Nucleus accumbens (tissue), 56 donors: ENCODE results near the gene MLH3.

Source experiments
- DNase-seq, 56 donors: peaks; one replicate each; lab custom pipeline; 2025; lab: John Stamatoyannopoulos, UW

Gene MLH3

DNA sequence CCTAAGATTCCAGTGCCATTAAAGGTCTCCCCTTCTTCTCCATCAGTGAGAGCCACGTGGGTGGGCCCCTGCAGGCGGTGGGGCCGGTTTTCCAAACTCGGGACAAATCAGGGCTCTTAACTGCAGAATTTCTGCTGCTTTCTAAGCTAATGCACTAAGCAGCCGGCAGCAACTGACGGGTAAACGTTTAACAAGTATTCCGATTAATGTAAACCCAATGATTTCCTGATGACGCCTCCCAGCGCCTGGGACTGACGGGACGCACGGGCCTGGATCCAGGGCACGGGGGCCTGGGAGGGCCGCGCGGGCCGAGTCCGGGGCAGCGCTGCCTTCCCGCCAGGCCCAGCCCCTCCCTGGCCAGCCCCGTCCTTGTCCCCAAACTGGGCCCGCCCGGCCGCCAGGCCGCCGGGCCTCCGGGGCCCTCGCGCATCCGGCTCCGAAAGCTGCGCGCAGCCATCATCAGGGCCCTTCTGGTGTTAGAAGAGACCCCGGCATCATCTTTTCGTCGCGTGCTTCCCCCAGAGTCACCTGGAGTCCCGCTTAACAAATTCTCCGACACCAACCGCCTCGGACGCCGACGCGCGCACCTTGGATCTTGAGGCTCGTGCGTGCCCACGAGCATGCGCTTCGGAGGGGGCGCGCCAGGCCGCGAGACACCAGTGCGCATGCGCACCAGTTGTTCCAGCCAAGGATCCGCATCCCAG is at the start of gene MLH3:
MLH3 (minus strand) TSS at position 616 of the 704 bp plus-strand sequence. CDS start 1,812 bp downstream, outside the sequence.
- peak in 55 of 56 donors; percentile 4 to 89 (median 71) for DNase-seq

DNA sequence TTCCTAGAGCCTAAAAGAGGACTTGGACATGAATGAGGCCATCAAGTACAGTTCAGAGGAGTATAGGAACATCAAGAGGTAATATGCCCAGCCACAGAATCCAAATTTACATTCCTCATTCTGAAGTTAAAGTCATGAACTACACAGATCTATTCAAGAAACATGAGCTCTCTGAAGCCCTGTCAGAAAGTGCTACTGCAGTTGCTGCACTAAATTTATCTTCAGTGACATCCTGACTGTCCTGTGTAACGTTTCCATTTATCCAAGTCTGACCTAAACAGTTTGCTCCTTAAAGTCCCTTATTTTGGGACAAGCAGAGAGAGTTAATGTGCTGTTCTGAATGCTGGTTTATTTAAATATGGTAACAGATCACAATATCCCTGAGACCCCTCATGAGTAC is 47.4 kb upstream of the MLH3 start:
- no peak for DNase-seq

DNA sequence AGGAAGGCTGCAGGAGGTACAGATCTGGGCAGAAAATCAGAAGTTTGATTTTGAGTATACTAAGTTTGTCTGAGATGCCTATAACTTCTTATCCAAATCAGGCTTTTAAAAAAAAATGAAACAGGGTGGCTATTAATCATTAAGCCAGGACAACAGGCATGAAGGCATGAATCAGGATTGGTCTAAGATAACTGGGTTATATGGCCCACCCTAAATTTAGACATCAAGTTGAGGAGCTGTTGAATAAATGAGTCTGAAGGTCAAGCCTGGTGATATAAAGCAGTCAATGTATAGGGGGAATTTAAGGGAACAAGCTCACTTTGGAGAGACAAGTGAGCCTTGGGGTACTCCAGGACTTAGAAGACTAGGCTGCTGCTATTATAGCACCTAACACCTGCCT is 46.9 kb upstream of the MLH3 start:
- DNase-seq = no peak

DNA sequence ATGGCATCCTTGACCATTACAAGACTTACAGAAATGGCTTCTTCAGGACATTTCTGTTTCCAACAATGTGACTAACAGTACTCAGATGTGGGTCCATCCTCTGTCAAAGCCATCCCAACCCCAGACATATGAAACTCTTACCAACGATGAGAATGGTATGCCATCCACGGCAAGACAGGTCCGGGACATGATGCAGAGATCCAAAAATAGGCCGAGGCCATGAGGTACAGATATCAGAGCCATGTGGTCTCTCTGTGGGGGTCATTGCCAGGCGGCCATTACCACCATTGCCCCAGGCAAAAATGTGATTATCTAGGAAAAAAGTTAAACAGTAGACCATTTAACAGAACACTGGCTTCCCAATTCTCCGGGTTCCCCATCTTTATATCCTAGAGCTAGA is 45.7 kb upstream of the MLH3 start:
- DNase-seq = no peak

DNA sequence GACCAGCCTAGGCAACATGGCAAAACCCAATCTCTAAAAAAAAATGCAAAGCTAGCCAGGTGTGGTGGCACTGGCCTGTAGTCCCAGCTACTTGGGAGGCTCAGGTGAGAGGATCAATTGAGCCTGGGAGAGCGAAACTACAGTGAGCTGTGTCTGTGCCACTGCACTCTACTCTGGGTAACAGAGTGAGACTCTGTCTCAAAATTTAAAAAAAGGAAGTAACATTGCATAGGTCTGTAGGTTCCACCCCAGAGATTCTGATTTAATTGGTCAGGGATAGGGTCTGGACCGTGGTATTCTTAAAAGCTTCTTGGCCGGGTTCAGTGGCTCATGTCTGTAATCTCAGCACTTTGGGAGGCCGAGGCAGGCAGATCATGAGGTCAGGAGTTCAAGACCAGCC is 44.4 kb upstream of the MLH3 start:
- no peak for DNase-seq

DNA sequence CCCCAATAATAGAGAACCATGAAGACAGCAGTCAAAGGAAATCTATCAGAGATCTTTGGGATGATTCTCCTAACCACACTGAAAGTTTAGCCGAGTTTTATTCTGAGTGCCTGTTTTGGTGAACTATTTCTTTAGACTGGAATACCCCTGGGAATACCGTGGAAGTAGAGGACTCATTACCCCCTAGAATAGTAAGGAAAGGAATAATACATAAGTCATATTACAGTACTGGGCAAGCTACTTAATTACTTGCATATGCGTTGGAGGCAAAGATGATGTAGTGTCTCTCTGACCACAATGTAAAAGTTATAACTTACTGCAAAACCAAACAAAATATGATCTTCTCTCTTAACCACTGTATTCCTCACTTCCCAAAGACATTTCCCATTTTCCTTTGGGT is 43.6 kb upstream of the MLH3 start:
- DNase-seq = no peak

DNA sequence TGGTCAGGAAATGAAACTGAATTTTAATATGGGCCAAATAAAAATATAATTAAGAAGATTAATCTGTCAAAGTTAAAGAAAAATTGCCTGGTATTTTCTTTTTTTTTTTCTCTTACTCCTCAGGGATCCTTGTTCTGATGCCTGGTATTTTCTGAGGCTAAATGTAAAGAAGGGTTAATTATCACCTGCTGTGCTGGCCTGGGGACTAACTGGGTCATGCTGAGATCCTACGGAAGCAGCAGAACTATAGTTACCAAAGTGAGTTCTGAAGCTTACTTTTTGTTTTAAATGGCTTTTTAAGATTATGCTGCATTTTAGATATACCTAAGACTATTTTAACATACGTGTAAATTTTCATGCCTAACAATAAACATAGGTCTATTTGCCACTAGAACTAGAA is 41.4 kb upstream of the MLH3 start:
- DNase-seq = no peak

DNA sequence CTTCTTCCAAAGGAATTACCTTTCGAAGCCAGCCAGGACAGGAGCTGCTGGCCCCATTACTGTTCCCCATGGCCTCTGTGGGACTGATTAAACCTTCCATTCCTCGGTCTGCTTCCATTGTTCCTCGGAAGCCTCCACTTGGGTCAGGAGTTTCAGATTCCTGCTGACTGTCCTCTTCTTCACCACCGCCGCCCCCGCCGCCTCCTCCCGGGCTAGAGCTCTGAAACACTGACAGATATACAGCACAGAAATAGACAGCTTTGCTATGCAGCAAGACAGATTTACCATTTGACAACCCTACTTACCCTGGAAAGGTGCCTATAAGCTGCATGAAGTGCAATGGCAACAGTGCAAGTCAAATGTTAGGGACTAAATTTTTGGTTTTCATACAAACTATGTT is 40.0 kb upstream of the MLH3 start:
- DNase-seq = no peak

DNA sequence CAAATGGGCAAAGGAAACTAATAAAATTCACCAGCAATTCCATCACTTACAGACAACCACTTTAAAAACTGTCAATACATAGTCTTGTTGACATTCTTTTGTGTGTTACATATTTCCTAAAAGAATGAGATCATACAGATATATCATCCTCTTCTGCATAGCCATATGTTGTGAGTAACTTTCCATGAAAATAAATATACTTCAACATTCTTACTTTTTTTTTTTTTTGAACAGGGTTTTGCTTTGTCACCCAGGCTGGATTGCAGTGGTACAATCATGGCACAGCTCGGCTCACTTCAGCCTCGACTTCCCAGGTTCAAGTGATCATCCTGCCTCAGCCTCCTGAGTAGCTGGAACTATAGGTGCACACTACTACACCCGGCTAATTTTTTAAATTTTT is 39.1 kb upstream of the MLH3 start:
- DNase-seq = no peak

DNA sequence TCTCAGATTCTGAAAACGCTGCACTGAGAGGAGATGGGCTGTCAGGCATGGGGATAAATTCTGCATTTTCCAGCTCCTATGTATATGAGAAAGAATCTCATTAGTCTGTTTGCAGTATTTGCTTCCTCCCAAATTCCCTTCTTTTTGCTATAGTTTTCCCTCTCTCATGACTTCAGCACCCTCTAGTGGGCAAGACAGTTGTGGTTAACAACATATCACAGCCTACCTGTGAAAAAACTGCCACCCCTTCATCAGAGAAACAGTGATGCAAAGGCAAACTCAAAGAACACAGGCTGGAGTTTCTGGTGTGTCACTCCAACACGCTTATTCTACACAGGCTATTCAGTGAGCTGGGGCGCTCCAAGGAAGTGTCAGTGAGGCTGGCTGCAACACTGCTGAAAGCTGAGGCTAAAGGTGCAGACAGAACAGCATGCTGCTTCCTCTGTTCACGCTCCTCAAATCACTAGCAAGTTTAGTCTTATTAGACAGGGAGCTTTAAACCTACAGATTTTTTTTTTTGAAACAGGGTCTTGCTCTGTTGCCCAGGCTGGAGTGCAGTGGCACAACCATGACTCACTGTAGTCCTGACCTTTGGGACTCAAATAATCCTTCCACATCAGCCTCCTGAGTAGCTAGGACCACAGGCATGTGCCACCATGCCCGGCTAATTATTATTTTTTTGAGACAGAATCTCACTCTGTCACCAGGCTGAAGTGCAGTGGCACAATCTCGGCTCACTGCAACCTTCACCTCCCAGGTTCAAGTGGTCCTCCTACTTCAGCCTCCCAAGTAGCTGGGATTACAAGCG is 37.5 kb upstream of the MLH3 start:
- peak in 28 of 56 donors; percentile 4 to 57 (median 16) for DNase-seq

DNA sequence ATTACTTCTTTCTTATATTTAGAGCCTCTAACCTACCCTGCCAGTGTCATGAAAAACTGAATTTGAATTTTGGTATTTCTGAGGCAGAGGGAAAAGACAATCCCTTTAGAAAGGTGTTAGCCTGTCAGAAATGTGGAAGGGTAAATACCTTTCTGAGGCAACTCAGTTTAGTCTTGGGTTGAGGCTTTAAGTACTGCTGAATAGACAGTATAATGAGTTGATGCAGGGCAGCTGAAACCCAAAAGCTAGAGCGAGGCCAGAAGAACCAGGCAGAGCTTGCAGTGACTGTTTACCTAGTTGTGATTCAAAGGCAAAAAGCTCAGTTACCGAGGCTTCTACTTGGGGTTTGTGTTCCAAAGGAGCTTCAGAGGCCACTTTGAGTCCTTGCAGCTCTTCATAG is 36.9 kb upstream of the MLH3 start:
- no peak for DNase-seq

DNA sequence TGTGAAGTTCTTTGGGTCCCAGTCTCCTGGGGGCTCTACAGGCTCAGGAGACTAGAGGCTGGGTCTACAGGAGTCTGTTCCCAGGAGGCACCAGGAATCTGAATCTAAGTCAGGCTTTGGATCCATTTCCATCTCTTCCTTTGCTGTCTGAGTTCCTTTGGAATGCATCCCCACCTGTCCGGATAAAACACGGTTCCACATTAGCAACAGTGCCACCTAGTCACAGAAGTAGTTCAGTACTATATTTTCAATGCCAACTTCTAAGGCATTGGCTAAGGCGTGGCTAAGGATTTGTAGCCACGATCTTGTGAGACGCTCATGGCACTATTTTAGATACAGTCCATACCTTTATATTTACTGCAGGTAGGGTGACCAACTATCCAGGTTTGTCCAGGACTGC is 33.2 kb upstream of the MLH3 start:
- peak in 1 of 56 donors; percentile 13 for DNase-seq

DNA sequence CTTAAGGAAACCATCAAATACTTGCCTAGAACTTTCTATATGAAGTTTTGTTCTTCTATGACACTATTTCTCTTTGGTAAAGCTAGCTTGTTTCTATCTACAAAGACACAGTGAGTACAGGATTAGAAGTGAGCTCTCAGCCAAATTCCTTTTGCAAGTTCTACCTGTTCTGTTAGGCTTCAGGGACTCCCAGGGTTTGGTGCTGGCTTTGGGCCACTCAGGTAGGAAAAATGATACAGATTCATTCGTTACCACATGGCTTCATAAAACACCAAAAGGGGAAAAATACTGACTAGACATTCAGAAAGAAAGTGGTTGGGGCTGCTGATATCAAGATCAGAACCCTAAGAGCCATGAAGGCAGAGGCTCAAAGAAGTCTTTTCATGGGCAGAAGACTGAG is 32.0 kb upstream of the MLH3 start:
- no peak for DNase-seq

DNA sequence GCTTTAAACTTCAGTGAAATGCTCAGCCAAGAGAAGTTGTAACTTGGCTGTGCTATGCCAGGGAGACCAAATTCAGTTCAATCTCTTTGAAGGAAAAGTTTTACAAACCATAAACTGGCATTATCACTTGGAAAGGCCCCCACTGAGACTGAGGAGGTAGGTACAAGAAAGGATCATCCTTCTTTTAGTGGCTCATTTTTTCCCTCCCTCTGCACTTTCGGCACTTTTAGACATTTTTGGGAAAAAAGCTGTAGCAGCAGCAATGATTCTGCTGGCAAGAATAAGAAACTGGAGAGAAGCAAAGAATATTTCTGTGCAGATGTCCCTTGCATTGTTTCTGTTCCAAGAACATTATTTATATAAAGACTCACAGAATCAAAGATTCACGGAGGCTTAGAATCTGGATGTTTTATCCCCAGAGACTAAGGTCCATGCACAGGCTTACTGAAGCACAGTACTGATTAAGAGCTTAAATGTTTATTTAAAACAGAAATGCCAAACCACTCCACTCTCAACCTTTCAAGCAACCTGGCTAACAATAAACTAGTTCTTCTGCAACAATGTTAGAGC is 30.5 kb upstream of the MLH3 start:
- DNase-seq = no peak

DNA sequence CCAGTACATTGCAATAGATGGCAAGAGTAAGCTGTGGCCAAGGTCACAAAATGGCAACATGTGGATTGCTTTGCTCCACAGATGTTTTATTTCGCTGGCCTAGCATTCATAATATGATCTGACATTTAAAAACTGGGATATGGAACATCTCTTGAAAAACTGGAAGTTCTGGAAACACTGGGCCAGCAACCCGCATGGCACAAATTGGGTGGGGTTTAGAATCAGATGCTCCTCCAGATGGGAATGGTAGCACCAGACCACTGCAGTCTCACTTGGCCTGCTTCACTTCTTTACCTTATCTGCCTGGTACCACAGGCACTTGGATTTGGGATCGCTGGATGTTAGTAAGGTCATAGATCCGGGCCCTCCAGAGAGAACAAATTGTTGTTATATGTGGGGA is 28.3 kb upstream of the MLH3 start:
- DNase-seq = no peak

DNA sequence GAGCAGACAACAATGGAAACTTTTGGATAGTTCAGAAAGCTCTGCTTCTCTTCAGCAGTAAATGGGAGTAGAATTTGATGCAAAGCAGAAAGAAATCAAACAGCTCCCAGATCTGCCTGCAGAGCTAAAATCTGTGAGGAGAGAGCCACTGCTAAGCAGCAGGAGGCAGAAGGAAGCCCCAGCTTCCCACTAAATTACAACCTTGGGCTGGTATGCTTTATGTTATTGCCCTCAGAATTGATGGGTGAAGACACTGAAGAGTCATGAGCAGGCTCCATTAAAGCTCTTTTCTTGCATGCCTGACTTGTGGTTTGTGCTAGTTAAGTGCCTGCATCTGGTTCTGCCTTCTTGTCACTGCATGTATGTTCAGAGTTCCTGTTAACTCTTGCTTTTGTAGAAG is 26.5 kb upstream of the MLH3 start:
- no peak for DNase-seq

DNA sequence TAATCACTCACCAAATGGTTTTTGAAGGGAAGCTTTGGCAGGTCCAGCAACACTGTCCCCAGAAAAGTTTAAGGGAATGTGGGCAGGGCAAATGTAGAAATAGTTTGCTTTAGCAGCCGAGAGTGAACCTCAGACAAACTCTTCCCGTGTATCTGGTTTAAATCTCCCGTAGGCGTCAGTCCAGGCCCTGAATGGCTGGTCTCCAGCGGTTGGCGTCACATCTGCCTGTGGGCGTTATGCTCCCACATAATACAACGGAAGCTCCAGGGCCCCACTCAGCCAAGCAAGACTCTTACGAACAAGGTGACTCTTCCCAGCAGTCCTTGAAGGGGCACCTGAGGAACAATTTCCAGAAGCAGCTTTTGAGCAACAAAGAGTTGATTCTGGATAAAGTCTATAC is 19.1 kb upstream of the MLH3 start:
- DNase-seq = no peak

DNA sequence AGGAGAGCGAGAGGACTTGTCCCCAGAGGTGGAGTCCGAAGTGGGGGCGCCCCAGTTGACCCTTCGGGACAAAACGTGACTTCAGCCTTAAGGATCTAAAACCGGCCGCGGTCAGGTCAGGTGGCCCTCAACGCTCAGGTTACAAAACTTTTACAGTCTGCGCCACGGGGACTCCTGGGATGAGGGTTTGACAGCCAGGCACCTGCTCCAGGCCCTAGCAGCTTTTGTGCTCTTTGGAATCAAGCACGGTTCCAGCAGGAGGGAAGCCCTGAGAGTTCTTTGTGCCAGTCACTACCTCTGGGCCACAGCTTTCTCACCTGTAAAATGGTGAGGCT is 18.5 kb upstream of the MLH3 start:
- peak in 1 of 56 donors; percentile 42 for DNase-seq

DNA sequence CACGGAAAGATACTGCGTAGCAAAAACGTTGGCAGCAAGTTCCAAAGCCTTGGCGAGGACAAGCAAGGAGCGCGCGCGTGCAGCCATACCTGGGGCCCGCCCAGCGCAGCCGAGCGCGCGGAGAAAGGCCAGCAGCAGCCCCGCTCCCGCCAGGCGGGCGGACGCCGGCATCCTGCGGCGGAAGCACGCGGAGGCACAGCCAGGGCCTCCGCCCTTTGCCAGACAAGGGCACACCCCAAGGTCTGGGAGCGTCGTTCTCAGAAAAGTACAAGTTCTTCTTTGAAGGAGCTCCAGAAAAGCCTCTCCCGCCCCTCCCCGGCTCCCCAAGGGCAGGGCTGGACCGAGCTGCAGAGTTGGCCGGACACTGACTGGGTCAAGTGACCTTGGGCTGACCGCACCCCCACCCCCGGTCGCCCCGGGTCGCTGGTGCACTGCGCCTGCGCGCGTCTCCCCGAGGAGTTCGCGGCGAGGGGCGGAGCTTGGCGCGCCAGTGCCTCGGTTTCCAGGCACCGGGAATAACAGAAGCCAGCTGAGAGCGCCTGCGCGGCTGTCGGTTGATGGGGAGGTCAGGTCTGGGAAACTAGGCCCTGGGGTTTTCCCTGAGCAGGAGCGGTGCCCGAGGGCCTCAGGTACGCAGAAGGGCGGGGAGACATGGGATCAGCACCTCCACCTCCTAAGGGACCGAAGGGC is 18.0 kb upstream of the MLH3 start, which contains the start of gene ZC2HC1C:
ZC2HC1C (plus strand) TSS at position 521 of the 690 bp plus-strand sequence. CDS start 933 bp downstream, outside the sequence.
- peak; percentile 29 to 98 (median 93) for DNase-seq

DNA sequence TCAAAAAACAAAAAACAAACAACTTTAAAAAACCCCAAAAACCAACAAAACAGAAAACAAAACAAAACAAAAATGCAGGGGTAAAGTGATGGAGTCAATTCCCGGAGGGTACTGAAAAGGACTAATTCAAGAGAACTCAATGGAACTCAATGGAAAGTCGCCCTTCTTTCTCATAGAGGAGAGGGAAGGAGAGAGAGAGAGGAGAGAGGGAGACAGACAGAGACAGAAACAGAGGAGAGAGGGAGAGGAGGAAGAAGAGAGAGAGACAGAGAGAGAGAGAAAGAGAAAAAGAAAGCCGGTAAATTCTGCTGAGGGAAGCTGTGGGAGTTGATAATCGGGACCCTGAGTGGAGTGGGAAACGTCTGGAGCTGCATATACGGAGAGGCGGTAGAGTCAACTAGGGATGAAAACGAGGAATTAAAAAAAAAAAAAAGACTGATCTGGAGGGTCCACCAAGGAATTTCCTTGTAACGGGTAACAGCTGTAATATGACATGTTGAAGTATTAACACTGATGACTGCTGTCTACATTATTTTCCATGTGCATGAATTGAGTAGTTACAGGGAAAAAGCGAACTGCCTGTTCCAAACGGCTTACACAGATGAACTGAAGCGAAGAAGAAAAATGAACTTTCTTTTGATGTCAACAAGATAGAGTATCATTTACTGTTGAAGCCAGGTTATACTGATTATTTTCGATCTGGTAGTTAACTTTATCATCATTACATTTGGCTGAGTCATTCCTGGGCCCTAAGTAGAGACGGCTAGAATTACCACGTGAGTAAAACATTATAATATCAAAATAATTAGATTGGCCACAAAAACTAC is 17.2 kb upstream of the MLH3 start:
- peak in 2 of 56 donors; percentile 7 to 16 for DNase-seq
